UCSD-AML1 (cell line): ENCODE measurements around the gene DNAI2.

Experiments
- DNase-seq: peaks from one replicate; lab custom pipeline; 2025; ENCODE audit not compliant: unreplicated experiment; lab: John Stamatoyannopoulos, UW

DNAI2 gene

GRCh38 chr17:74337834-74338500 lies 63.9 kb downstream of the DNAI2 start:
- DNase-seq, result no peak

GRCh38 chr17:74339537-74340195 lies 65.6 kb downstream of the DNAI2 start:
- no peak for DNase-seq

- DNase-seq, result no peak
Measured at GRCh38 chr17:74340470-74341023, 66.5 kb downstream of the DNAI2 start.

- DNase-seq, result no peak
Measured at GRCh38 chr17:74342224-74342623, 68.2 kb downstream of the DNAI2 start.

GRCh38 chr17:74343121-74343520 lies 69.1 kb downstream of the DNAI2 start:
- DNase-seq, result no peak

- no peak for DNase-seq
Measured at GRCh38 chr17:74343526-74344284, 69.7 kb downstream of the DNAI2 start.

- no peak for DNase-seq
Measured at GRCh38 chr17:74344658-74345057, 70.6 kb downstream of the DNAI2 start.

GRCh38 chr17:74345433-74346241 lies 71.6 kb downstream of the DNAI2 start:
- no peak for DNase-seq

- DNase-seq, result no peak
Measured at GRCh38 chr17:74347646-74348045, 73.6 kb downstream of the DNAI2 start.

GRCh38 chr17:74349120-74349519 lies 75.1 kb downstream of the DNAI2 start:
- no peak for DNase-seq

GRCh38 chr17:74350486-74350885 lies 76.5 kb downstream of the DNAI2 start:
- DNase-seq, result no peak

- no peak for DNase-seq
Measured at GRCh38 chr17:74351552-74352210, 77.6 kb downstream of the DNAI2 start.

GRCh38 chr17:74353446-74354060 lies 79.5 kb downstream of the DNAI2 start:
- DNase-seq, result no peak

GRCh38 chr17:74354123-74354522 lies 80.1 kb downstream of the DNAI2 start:
- peak; percentile 81 for DNase-seq

GRCh38 chr17:74354561-74354960 lies 80.5 kb downstream of the DNAI2 start:
- no peak for DNase-seq

GRCh38 chr17:74355065-74355464 lies 81.0 kb downstream of the DNAI2 start:
- DNase-seq, result no peak

- DNase-seq, result no peak
Measured at GRCh38 chr17:74356646-74357465, 82.8 kb downstream of the DNAI2 start.

- DNase-seq, result no peak
Measured at GRCh38 chr17:74357466-74357809, 83.4 kb downstream of the DNAI2 start.

- no peak for DNase-seq
Measured at GRCh38 chr17:74358697-74359096, 84.7 kb downstream of the DNAI2 start.
